GM12874 (cell line): ENCODE data around the gene KRAS.

Source experiments
- TF ChIP-seq, protein P1 (sequence below): IDR thresholded peaks from 2 replicates; pipeline ENCODE4 v1.5.1; 2011; ENCODE audit warnings: low read depth, mild to moderate bottlenecking, control low read depth, low read length, moderate library complexity; ENCODE audit not compliant: insufficient read depth

KRAS gene

DNA sequence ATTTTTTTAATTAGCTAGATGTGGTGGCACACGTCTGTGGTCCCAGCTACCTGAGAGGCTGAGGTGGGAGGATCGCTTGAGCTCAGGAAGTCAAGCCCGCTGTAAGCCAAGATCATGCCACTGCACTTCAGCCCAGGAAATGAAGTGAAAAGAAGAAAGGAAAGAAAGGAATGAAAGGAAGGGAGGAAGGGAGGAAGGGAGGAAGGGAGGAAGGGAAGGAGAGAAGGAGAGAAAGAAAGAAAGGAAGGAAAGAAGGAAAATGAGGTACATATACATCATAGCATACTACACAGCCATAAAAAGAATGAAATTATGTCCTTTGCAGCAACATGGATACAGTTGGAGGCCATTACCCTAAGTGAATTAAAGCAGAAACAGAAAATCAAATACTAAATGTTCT, 68.0 kb downstream of the KRAS start:
- TF ChIP-seq, protein P1, sequence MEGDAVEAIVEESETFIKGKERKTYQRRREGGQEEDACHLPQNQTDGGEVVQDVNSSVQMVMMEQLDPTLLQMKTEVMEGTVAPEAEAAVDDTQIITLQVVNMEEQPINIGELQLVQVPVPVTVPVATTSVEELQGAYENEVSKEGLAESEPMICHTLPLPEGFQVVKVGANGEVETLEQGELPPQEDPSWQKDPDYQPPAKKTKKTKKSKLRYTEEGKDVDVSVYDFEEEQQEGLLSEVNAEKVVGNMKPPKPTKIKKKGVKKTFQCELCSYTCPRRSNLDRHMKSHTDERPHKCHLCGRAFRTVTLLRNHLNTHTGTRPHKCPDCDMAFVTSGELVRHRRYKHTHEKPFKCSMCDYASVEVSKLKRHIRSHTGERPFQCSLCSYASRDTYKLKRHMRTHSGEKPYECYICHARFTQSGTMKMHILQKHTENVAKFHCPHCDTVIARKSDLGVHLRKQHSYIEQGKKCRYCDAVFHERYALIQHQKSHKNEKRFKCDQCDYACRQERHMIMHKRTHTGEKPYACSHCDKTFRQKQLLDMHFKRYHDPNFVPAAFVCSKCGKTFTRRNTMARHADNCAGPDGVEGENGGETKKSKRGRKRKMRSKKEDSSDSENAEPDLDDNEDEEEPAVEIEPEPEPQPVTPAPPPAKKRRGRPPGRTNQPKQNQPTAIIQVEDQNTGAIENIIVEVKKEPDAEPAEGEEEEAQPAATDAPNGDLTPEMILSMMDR = no peak

DNA sequence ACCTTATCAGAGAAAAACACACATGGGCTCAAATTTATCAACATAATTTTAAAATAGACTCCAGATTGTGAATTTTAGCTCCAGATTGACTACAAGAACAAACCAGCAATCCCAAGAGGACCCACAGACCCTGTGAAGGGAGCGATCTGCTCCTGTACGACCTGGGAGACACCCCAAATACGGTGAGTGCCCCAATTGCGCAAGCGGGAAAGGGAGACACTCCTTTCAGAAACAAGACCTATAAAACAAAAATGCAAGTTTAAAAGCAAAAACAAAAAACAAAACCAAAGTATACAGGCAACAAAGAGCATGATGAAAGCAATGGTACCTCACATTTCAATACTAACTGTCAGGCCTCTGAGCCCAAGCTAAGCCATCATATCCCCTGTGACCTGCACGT, 87.9 kb downstream of the KRAS start:
- TF ChIP-seq, protein P1 = no peak

DNA sequence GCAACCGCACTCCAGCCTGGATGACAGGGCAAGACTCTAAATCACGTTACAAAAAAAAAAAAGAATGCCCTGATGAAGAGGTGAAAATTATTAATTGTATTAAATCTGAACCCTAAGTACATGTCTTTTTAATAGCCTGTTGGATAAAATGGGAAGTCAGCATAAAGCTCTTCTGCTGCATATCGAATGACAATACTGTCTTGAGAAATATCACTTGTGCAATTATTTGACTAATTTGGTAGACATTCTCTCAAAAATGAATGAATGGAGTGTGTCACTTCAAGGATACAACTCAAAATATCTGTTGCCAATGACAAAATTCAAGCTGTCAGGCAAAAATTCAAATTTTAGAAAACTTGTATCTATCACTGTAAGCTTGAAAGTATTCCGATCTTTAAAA, 94.7 kb downstream of the KRAS start:
- TF ChIP-seq, protein P1 = no peak

DNA sequence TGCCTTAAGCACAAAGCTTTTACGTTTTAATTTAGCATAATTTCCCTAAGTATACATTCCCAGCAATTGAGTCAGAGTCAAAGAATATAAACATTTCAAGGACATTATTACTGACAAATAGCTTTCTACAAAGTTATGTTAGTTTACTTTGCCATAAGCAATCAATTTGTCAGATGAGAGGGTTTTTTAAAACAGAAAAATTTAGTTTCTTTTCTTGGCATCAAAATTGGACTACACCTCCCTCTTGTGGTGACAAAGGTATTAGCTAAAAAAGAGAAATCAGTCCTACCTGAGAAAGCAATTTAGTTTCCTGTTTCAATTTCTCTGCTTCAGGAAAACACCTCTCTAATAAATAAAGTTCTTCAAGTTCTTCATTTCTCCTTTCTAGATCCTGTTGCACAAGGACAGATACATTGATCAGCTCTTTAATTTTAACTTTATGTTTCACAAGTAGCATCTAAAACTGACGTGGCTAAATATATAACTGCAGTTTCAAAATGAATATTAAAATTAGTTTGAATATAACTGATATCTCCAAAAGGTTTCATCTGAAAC, 95.6 kb downstream of the KRAS start:
- TF ChIP-seq, protein P1 = peak; percentile 49; the same call in 1 of the 2 replicates
